Natural killer cell (primary cell): ENCODE results near the gene CRAT. TPM values are rescaled to one million over a fixed set of nuclear protein-coding genes. Genes with fewer than 3 reads are reported as not detected.

Experiments
- ATAC-seq, 3 donors: fragments of 150-1000 bp in 2 of 3; fragments of 200-7000 bp in 1 of 3; cut with Tn5 transposase; 1 replicate in 1 of 3; 2 replicates in 2 of 3; pipeline ENCODE4 v1.10.0; 2021; ENCODE audit warnings: mild to moderate bottlenecking in 2 of 3, moderate library complexity in 2 of 3
- DNase-seq, 2 donors: peaks; one replicate each; pipeline versions ENCODE4 v3.0.0 to v3.0.0-alpha.2; 2013 to 2021; ENCODE audit warnings: mixed read lengths in 1 of 2
- H3K27ac ChIP-seq: one replicate; pipeline ENCODE4 v1.5.1; 2013; ENCODE audit warnings: mild to moderate bottlenecking, low read length
- H3K27me3 ChIP-seq: one replicate; pipeline ENCODE4 v1.6.1; 2013; ENCODE audit warnings: low read length; ENCODE audit not compliant: control insufficient read depth, insufficient read depth
- H3K36me3 ChIP-seq: one replicate; pipeline ENCODE4 v1.6.1; 2013; ENCODE audit warnings: low read length; ENCODE audit not compliant: control insufficient read depth, insufficient read depth
- H3K4me1 ChIP-seq: one replicate; pipeline ENCODE4 v1.6.1; 2013; ENCODE audit warnings: low read length; ENCODE audit not compliant: control insufficient read depth, insufficient read depth
- H3K4me3 ChIP-seq: one replicate; pipeline ENCODE4 v1.5.1; 2013; ENCODE audit warnings: low read length
- H3K9me3 ChIP-seq: one replicate; pipeline ENCODE4 v1.6.1; 2013; ENCODE audit warnings: low read length; ENCODE audit not compliant: control insufficient read depth, insufficient read depth
- H3K27ac Mint-ChIP-seq, 2 donors: one replicate each; pipeline ENCODE4 v1.8.0; 2022; ENCODE audit warnings: mild to moderate bottlenecking in 2 of 2, mixed read lengths in 2 of 2, moderate library complexity in 1 of 2
- H3K27me3 Mint-ChIP-seq, 2 donors: one replicate each; pipeline ENCODE4 v1.8.0; 2022; ENCODE audit warnings: low read depth in 2 of 2, mixed read lengths in 2 of 2
- H3K36me3 Mint-ChIP-seq: one replicate; pipeline ENCODE4 v1.8.0; 2022; ENCODE audit warnings: mixed read lengths
- H3K4me1 Mint-ChIP-seq, 2 donors: one replicate each; pipeline ENCODE4 v1.8.0; 2022; ENCODE audit warnings: mixed read lengths in 2 of 2
- H3K4me3 Mint-ChIP-seq: one replicate; pipeline ENCODE4 v1.8.0; 2022; ENCODE audit warnings: mild to moderate bottlenecking, moderate library complexity, mixed read lengths
- H3K9me3 Mint-ChIP-seq, 2 donors: one replicate each; pipeline ENCODE4 v1.8.0; 2022; ENCODE audit warnings: mixed read lengths in 2 of 2
- CTCF ChIP-seq: fragments of 200-600 bp; IDR thresholded peaks from one replicate; pipeline ENCODE4 v1.8.0; 2022; ENCODE audit warnings: antibody characterized with exemption
- WGBS: methylation state at CpG from one replicate; pipeline ENCODE4 v1.1.7; 2013; ENCODE audit warnings: missing lambda C conversion rate; ENCODE audit not compliant: insufficient coverage; 5-methylcytosine and 5-hydroxymethylcytosine counted together
- intact Hi-C: fragments of 100-400 bp; cut with micrococcal nuclease; formaldehyde crosslinking; loops from one replicate; pipeline ENCODE4 v1.14.2; 2022
- total RNA-seq, 4 donors: library from RNA; stranded (reverse); fragments of 120-200 nt in 1 of 4; gene quantifications; one replicate each; pipeline versions ENCODE4 v1.2.3 to v1.2.4, GENCODE V29; 2013 to 2022

The CRAT gene
- total RNA-seq, 3 donors from 2014 or later (not counting 1 experiment from before 2014, with no cell fraction given) = 13.5 to 13.8 (median 13.8) TPM

- Histone ChIP-seq H3K4me3 (no peak overlapping the region), H3K27me3 (no peaks in the 10 kb centered on the region), H3K27ac (no peak overlapping the region), H3K36me3 (no peaks in the 10 kb centered on the region), H3K4me1 (no peaks in the 10 kb centered on the region), H3K9me3 (no peaks in the 10 kb centered on the region)
- H3K27me3 Mint-ChIP-seq = no peaks in the 10 kb centered on the region
- DNase-seq (no peak), ATAC-seq (no peak)
- intact Hi-C loops = no loop called here
- H3K9me3 Mint-ChIP-seq = no peaks in the 10 kb centered on the region
- H3K4me3 Mint-ChIP-seq = no peak overlapping the region
- no peak for TF ChIP-seq CTCF
- no peak overlapping the region for H3K27ac Mint-ChIP-seq
- no peaks in the 10 kb centered on the region for H3K36me3 Mint-ChIP-seq
- peaks cover 6 to 9% of the 10 kb centered on the region in 2 donors for H3K4me1 Mint-ChIP-seq
- WGBS = 86% methylated on average over 11 of the region's 11 CpGs
Observed at GRCh38 chr9:129104051-129104450, 6.5 kb downstream of the CRAT start.

- DNase-seq (no peak), ATAC-seq (no peak)
- H3K27ac Mint-ChIP-seq = no peak overlapping the region
- no peaks in the 10 kb centered on the region for H3K9me3 Mint-ChIP-seq
- WGBS = 91% methylated on average over 4 of the region's 4 CpGs
- H3K4me1 ChIP-seq = no peaks in the 10 kb centered on the region
- H3K9me3 ChIP-seq = no peaks in the 10 kb centered on the region
- H3K27ac ChIP-seq = no peak overlapping the region
- no peak for TF ChIP-seq CTCF
- intact Hi-C loops = no loop called here
- H3K4me3 Mint-ChIP-seq = no peak overlapping the region
- no peak overlapping the region for H3K4me3 ChIP-seq
- H3K4me1 Mint-ChIP-seq = peaks cover 2 to 6% of the 10 kb centered on the region in 2 donors
- no peaks in the 10 kb centered on the region for H3K36me3 Mint-ChIP-seq
- H3K27me3 Mint-ChIP-seq = no peaks in the 10 kb centered on the region
- no peaks in the 10 kb centered on the region for H3K36me3 ChIP-seq
- H3K27me3 ChIP-seq = no peaks in the 10 kb centered on the region
Observed at GRCh38 chr9:129103595-129103965, 7.0 kb downstream of the CRAT start.

- no peaks in the 10 kb centered on the region for H3K4me1 ChIP-seq
- H3K4me3 ChIP-seq = no peak overlapping the region
- peak in 1 of 2 donors; percentile 41 for DNase-seq
- H3K36me3 ChIP-seq = no peaks in the 10 kb centered on the region
- whole genome bisulfite sequencing = 77% methylated on average over 13 of the region's 14 CpGs
- Mint-ChIP-seq H3K4me1 (peaks cover 0 to 4% of the 10 kb centered on the region in 2 donors), H3K36me3 (no peaks in the 10 kb centered on the region), H3K27ac (no peak overlapping the region), H3K9me3 (no peaks in the 10 kb centered on the region), H3K27me3 (no peaks in the 10 kb centered on the region), H3K4me3 (no peak overlapping the region)
- H3K27ac ChIP-seq = no peak overlapping the region
- H3K27me3 ChIP-seq = no peaks in the 10 kb centered on the region
- intact Hi-C loops = no loop called here
- no peak for TF ChIP-seq CTCF
- ATAC-seq = peak in 2 of 3 donors; percentile 31 to 50
- no peaks in the 10 kb centered on the region for H3K9me3 ChIP-seq
Observed at GRCh38 chr9:129102791-129103594, 7.6 kb downstream of the CRAT start.

- Mint-ChIP-seq H3K27me3 (no peaks in the 10 kb centered on the region), H3K4me1 (no peaks in the 10 kb centered on the region), H3K27ac (no peak overlapping the region), H3K9me3 (no peaks in the 10 kb centered on the region), H3K4me3 (no peak overlapping the region), H3K36me3 (no peaks in the 10 kb centered on the region)
- WGBS = 89% methylated on average over 13 of the region's 13 CpGs
- Histone ChIP-seq H3K4me3 (no peak overlapping the region), H3K27ac (no peak overlapping the region), H3K9me3 (no peaks in the 10 kb centered on the region), H3K27me3 (no peaks in the 10 kb centered on the region), H3K4me1 (no peaks in the 10 kb centered on the region), H3K36me3 (no peaks in the 10 kb centered on the region)
- TF ChIP-seq CTCF = no peak
- DNase-seq = no peak
- intact Hi-C loops = no loop called here
- no peak for ATAC-seq
Observed at GRCh38 chr9:129102095-129102525, 8.5 kb downstream of the CRAT start.
